PC-9 (cell line): ENCODE results near the gene ITIH5.

Experiments used
- CTCF ChIP-seq: fragments of 200-600 bp; sonication (generic); conservative IDR thresholded peaks from 2 replicates; pipeline ENCODE4 v1.6.1; 2017; ENCODE audit warnings: mixed run types, antibody characterized with exemption, mild to moderate bottlenecking, moderate library complexity
- EZH2 ChIP-seq: fragments of 200-600 bp; sonication (generic); IDR thresholded peaks from 2 replicates; pipeline ENCODE4 v1.8.0; 2017; ENCODE audit warnings: antibody characterized with exemption, low read depth

GRCh38 chr10:7550013-7550412, 116.8 kb downstream of the ITIH5 start:
- TF ChIP-seq CTCF (no peak), EZH2 (no peak)
